SW480 (cell line): ENCODE measurements around the gene AMER3.
A peak's percentile ranks its signal among the peaks of the same experiment; 100 is the strongest.

Experiments
- DNase-seq: peaks from one replicate; pipeline ENCODE4 v3.0.0-alpha.2; 2016; ENCODE audit warnings: low spot score

Gene AMER3

GRCh38 chr2:130785466-130786055, 30.2 kb downstream of the AMER3 start:
- no peak for DNase-seq

DNA sequence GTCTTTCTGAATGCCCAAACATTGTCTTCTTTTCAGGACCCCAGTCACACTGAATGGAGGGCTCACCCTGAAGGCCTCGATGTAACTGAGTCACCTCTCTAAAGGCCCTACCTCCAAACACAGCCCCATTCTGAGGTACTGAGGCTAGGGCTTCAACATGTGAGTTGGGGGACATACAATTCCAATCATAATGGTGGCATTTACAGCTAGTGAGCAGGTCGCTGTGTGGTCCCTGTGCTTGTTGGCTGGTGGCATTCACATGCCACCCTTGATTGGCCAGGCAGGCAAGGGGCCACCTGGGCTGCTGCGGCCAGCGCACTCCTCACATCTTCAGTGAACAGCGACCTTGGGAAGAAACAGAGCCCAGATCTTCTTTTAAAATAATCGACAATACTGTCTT, 30.7 kb downstream of the AMER3 start:
- DNase-seq: no peak

DNA sequence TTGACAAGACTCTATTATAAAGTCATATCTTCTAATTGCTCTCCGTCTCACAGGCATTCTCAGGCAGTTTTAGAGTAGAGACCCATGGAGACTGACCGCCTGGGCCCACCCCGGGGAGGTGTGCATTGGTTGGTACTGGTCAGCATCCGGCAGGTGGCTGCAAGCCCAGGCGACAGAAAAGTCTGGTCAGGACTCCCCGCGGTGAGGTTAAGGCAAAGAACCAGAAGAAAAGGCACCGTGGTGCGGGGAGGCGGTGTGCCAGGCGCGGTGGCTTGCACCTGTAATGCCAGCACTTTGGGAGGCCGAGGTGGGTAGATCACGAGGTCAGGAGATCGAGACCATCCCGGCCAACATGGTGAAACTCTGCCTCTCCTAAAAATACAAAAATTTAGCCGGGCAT, 32.5 kb downstream of the AMER3 start:
- DNase-seq: no peak

DNA sequence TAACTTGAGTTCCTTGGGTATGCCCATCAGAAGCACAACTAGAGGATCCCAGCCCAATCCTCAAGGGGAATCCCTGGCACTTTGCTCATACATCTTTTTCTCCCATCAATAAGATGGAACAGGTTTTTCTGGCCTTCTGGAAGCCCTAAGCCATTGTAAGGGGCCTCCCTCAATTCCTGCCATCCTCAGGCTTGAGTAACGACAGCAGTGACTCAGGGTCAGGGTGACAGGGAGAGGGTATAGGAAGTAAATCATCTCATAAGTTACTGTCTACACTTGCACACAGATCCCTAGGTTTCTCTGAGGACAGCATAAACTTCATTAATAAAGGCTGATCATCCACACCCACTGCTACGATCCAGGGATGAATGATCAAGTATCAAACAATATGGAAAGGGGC, 35.0 kb downstream of the AMER3 start:
- no peak for DNase-seq

DNA sequence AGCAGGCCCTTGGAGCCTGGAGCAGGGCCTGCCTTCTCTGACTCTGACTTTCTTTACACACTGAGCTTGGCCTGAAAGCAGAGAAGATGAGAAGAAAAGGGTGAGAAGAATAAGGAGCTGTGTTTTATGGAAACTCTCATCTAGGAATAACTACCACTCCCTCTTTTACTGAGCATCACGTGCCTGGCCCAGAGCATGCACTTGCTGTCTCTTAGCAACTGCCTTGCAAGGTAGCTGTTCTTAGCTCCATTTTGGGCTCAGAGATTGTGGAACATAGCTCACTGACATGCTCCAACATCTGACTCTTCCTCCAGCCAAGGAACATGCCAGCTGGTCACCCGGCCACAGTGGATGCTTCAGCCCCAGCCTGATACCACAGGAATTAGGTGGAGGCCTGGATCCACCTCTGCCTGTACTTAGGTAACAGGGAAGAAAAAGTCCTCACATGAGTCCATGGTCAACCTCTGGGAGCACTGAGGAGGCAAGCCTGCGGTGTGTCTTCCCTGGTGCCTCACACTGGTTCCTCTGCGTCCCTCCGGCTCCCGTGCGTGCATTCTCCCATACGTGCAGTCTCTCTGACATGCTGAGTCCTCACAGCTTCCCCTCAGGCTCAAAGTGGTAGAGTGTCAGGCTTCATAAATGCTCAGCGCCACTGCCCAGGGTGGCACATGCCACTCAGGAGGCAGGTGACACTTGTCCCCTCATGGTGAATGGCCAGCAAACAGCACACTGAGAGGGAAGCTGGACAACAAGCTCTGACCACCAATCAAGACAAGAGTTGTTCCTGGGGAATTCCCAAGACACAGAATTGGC, 35.7 kb downstream of the AMER3 start:
- DNase-seq: no peak

DNA sequence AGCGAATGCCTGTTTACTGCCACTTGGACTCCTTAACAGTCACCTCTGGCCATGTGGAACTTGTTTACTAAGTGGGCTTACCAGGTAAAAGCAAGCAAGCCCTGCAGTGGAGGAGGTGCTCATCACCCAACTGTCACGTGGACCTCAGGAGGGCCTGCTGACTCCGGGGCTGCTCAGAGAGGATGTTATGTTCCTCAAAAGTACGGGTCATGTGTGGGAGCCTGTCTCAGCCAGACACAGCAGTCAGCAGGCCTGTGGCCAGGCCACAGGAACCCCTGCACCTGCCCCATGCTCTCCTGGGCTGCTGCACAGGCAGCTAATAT, 36.2 kb downstream of the AMER3 start:
- DNase-seq: no peak

DNA sequence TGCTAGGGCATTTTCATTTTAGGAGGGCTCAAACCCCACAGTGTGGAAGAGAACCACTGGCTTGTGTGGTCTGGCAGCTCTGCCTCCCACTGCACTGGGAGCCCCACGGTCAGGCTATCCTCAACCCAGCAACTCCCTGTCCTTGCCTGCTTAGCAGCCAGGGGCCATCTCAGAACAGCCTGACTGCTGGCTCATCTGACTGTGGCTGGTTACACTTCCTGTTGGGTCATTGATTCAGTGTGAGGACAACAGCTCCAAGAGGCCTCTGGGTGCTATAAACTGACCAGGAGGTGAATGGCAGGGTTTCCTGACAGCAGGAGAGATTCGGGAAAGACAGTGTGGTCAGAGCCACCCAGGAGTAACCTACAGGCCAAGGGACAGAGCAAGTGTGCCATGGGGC, 40.1 kb downstream of the AMER3 start:
- no peak for DNase-seq

DNA sequence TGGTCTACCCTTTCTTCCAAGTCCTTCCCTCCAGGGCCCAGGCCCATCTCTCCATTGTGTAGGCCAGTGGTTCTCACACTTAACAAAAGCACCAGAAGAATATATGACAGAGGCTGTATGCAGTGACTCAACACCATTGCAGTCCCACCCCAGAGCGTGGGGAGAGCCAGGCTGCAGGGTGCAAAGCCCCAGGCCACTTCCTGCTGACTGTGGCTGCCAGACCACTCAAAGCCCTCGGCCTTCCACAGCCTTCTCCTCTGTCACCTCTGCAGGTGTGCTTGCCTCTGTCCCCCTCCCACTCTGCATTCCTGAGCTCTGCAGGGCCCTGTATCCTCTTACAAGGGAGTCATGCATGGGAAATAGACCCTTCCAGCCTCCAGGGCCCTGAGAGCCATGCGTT, 41.0 kb downstream of the AMER3 start:
- DNase-seq: no peak

GRCh38 chr2:130797493-130798435, 42.4 kb downstream of the AMER3 start:
- peak; percentile 79 for DNase-seq

- DNase-seq: no peak
Observed at GRCh38 chr2:130798472-130799218, 43.3 kb downstream of the AMER3 start.

- DNase-seq: no peak
Observed at GRCh38 chr2:130799295-130799694, 44.0 kb downstream of the AMER3 start.

DNA sequence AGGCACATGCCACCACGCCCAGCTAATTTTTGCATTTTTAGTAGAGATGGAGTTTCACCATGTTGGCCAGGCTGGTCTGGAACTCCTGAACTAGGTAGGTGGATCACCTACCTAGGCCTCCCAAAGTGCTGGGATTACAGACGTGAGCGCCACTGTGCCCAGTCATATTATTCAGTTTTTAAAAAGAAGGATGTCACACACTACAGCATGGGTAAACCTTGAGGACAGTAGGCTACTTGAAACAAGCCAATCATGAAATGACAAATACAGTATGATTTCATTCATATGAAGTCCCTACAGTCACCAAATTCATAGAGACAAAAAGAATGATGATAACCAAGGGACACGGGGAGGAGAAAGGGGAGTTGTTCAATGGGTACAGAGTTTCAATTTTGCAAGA, 50.3 kb downstream of the AMER3 start:
- DNase-seq: no peak

DNA sequence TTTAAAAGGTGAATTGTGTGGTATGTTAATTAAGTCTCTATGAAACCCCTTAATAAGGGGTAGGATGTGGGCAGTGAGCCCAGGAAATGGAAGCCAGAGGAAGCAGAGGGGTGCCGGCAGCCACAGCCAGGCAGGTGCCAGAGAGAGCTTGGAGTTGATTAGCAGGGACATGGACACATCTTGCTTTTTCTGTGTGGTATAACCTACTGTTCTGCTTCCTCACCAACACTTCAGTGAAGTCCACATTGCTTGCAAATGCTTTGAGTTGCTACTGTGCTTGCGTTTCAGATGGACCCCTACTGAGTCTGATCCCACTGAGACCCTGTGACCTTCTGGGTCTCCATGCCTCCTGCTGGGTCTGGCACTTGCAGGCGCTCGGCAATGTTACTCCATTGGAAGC, 51.0 kb downstream of the AMER3 start:
- no peak for DNase-seq

DNA sequence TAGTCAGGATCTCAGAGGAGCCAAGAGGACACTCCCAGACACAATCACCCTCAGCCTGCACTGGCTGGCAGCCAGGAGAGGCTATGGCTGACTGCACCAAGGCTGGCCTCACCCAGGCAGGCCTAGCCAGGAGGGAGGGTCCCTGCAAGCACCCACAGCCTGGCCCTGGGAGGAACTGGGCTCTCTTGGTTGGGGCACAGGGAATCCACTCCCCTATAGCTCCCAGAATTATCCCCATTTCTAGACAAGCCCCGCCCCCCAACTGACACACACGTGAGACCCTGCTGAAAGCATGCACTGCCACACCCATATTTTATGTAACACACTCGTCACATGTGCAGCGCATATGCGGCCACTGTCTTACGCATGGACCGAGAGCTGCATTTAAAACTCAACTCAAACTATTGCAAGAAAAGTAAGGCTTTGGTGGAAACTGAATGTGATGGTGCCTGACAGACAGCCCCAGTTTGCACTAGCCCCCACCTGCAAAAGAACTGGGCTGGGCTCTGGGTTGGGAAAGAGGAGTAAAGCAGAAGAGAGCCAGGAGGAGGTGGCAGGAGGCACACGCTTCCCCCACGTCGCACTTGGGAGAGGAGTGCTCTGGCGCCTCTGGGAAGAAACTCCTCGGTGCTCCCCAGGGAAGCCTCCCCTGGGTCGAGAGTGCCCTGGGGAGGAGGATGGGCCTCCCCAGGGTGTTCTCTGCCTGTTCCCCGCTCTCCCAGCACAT, 52.5 kb downstream of the AMER3 start:
- DNase-seq: no peak

DNA sequence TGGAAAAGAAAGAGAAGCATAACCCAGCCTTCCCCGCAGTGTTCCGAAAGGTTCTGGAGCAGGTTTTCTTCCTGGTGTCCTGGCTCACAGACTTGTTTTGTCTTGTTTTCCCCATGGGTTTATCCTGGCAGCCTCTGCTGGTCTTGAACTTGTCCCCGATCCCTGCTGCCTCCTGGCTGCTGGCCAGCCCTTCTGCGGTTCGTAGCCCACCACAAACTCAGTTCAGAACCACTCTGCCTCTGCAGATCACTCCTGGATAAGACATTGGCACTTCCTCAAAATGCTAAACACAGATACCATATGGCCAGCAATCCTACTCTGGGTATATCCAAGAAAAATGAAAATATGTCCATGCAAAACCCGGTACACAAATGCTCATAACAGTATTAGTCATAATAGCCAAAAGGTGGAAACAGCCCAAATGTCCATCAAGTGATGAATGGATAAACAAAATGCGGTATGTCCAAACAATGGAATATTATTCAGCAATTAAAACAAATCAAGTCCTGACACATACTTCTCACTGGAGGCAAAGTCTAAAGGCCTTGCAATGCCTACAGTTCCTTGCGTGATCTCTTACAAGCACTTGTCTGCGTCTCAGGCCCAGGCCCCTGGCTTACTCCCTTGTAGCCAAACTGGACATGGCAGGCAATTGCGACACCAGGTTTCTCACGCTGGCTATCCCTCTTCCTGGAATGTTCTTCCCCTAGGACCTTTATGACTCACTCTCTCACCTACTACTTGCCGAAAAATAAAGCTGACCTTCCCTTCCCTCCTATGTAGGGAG, 53.3 kb downstream of the AMER3 start:
- peak; percentile 59 for DNase-seq

GRCh38 chr2:130810490-130810889, 55.1 kb downstream of the AMER3 start:
- DNase-seq: no peak

DNA sequence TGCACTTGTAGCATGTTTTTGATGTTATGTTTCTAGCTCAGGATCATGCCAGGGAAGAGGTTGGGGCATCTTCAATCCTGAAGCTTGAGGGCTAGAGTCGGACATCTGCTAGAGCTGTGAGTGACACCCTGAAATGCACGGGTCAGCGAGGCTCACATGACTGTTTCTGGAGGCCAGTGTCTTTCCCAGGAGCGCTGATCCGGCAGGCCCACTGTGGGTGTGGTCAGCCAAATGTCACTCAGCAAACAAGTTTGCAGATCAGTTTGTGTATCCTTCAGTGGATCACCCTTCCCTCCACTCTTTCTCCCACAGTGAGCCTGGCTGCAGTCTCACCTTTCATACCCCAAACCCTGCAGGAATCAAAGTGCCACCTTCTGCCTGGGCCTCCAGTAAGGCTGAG, 58.4 kb downstream of the AMER3 start:
- no peak for DNase-seq

DNA sequence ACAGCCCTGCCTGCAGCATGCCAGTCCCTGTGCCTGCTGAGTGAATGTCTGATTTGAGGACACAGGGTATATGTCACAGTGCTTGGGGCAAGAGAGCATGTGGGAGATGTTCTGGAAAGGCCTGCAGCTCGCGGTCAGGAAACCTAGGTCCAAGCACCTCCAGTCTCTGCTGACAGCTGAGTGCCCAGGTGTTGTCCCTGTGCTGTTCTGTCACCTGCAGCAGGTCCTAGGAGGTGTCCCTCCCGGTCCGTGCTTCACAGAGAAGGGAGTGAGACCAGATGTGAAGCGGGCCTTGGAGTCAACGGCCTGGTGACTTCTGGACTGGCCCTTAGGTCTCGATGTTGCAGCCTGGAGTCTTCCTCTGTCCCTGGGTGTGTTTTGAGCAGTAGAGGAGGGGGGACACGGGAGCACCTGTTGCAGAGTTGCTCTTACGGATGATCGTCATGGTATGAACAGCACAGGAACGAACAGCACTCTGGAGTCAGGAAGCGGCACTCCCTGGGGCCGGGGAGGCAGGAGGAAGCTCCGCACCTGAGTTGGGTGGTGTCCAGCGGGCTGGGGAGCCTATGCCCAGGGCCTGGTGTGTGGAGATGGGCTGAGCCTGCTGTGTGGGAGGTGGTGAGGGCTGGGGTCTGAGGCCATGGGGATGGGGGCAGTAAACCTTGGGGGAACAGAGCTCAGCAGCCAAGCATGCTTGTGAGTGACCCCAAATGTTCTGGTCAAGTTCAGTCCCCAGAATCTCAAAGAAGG, 59.8 kb downstream of the AMER3 start:
- DNase-seq: no peak
